ENCODE results near the gene ACTL6B.

DNA sequence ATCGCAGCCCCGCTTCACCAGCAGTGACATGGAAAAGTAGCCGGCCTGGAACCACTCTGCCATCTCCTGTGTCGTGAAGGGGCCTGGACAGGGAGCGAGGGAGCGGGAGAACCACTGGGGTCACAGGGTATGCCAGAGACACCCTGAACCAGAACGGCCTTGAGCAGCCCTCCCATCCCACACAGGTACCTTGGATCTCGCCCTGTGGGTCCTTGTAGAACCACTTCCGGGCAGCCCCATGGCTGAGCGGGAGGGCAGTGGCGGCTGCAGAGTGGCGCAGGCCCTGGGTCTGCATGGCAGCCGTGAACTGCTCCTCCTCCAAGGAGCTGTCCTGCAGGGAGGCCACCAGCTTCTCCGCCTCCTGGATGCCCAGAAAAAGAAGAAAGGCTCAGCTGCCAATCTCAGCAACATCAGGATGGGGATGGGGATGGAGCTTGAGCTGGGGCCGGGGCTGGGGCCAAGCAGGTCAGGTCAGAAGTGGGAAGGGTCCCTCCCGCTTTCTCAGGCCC, 28.3 kb upstream of the ACTL6B start:
- TF ChIP-seq CTCF (IDR thresholded peaks at IDR 0.05) (no peak), ZFX (IDR thresholded peaks at IDR 0.05; ENCODE audit: borderline replicate concordance) (no peak)

All from 22Rv1 (cell line).